Measurements from ENCODE around the gene AUTS2. TPM values are rescaled to one million over a fixed set of nuclear protein-coding genes. Genes with fewer than 3 reads are reported as not detected.

The AUTS2 gene
- total and polyA plus RNA-seq, 2 of the 8 experiments (the other 6 are each of a cell fraction or from before 2014, with no cell fraction given), result 25.9 to 101 TPM

DNA sequence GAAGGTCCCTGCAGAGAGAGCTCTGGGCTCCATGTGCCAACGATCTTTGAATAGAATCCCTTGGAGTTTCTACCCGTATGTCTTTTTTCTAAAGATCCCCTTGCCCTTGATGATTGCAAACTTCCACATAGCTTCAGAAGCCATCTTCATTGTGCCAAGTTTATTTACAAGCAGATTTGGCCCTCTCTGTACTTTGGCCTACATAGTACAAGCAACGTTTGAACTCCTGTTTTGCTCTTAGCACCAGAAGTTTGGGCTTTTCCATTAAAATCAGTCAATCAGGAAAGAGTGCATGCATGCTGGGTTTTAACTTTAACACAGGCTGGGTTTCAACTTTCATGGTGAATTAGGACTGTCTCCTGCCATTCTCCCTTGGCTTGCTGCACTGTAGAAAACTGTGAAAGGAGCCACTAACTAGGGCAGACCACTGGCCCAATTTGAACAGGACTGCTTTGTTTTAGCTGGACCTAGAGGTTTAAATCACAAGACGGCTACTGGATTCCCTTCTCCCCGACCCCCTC is 976.1 kb downstream of the AUTS2 start:
- Histone ChIP-seq H3K27me3 (replicated peaks in 1 of 4; ENCODE audit: control insufficient read depth in 3 of 4, extremely low read depth in 1 of 4, insufficient read depth in 3 of 4, low read length in 3 of 4) (no peaks in the 10 kb centered on the region), H2BK12ac (ENCODE audit: low read depth, low read length) (no peak overlapping the region), H3K23me2 (ENCODE audit: low read depth, low read length) (no peaks in the 10 kb centered on the region), H2BK120ac (replicated peaks; ENCODE audit: low read depth, low read length) (no peak overlapping the region), H3K4me3 (ENCODE audit: extremely low read depth in 1 of 4, insufficient read depth in 2 of 4, low read depth in 3 of 4, low read length in 4 of 4) (no peak overlapping the region), H3K18ac (ENCODE audit: extremely low read depth, low read length) (no peak overlapping the region), H2BK5ac (ENCODE audit: low read depth, low read length) (no peak overlapping the region), H2BK15ac (ENCODE audit: low read length) (no peak overlapping the region; the same call in 1 of the 2 replicates), H3K79me2 (ENCODE audit: control insufficient read depth in 1 of 2, insufficient read depth in 2 of 2, low read length in 2 of 2) (no peaks in the 10 kb centered on the region), H2AK5ac (ENCODE audit: low read depth, low read length) (no peak overlapping the region), H4K91ac (replicated peaks; ENCODE audit: insufficient read length, low read length) (no peak overlapping the region), H4K8ac (ENCODE audit: extremely low read depth, insufficient read depth, low read length) (no peak overlapping the region), H3K14ac (ENCODE audit: insufficient read length) (no peak overlapping the region), H4K20me1 (replicated peaks in 1 of 2; ENCODE audit: control insufficient read depth in 1 of 2, insufficient read depth in 2 of 2, low read length in 2 of 2) (no peaks in the 10 kb centered on the region), H2BK20ac (ENCODE audit: low read length) (no peak overlapping the region), H3K56ac (replicated peaks; ENCODE audit: insufficient read length, low read depth, low read length) (no peak overlapping the region), H3K9me3 (ENCODE audit: insufficient read depth in 2 of 2, low read depth in 1 of 2, low read length in 1 of 2) (no peaks in the 10 kb centered on the region), H3K27ac (ENCODE audit: low read depth, low read length) (no peak overlapping the region), H3K79me1 (ENCODE audit: low read depth, low read length) (no peaks in the 10 kb centered on the region), H3K4me1 (replicated peaks in 1 of 4; ENCODE audit: control insufficient read depth in 3 of 4, insufficient read depth in 4 of 4, low read length in 3 of 4) (peaks cover 0 to 3% (median 0%) of the 10 kb centered on the region in 4 experiments; a peak in 1 of 7 replicates), H3K9ac (replicated peaks in 1 of 4; ENCODE audit: extremely low read depth in 1 of 4, low read depth in 3 of 4, low read length in 3 of 4) (no peak overlapping the region), H3K23ac (ENCODE audit: insufficient read length) (no peak overlapping the region), H3K36me3 (ENCODE audit: control insufficient read depth in 2 of 4, insufficient read depth in 4 of 4, low read length in 3 of 4) (no peaks in the 10 kb centered on the region), H3K4ac (replicated peaks; ENCODE audit: insufficient read length, low read depth, low read length) (no peak overlapping the region), H4K5ac (ENCODE audit: insufficient read length, low read depth, low read length) (no peak overlapping the region), H3K4me2 (ENCODE audit: insufficient read depth in 1 of 2, low read depth in 2 of 2, low read length in 2 of 2) (no peak overlapping the region), H2AFZ (ENCODE audit: low read length) (no peak overlapping the region)
- DNase-seq (ENCODE audit: low read depth in 1 of 2, low spot score in 2 of 2), result no peak
- POLR2A ChIA-PET (ENCODE audit: partially characterized antibody), result no interaction called here
- 81% methylated on average over 5 of the region's 5 CpGs; no CpG with 5 or more reads in 1 of the 2 experiments for WGBS, 2 experiments (ENCODE audit: extremely low coverage in 1 of 2, insufficient coverage in 1 of 2, insufficient read length in 1 of 2, insufficient replicate concordance in 2 of 2, low coverage in 1 of 2, low lambda C conversion rate in 2 of 2, missing lambda C conversion rate in 1 of 2)
- CTCF ChIA-PET (ENCODE audit: partially characterized antibody), result interaction anchor here (1.1 to 1.3 kb wide), 2 partner anchors 10 to 45 kb away, joined by 3 read pairs; no protein-coding TSS in a partner anchor
- FAIRE-seq, result no peak
- TF ChIP-seq, protein P1, sequence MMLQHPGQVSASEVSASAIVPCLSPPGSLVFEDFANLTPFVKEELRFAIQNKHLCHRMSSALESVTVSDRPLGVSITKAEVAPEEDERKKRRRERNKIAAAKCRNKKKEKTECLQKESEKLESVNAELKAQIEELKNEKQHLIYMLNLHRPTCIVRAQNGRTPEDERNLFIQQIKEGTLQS (IDR thresholded peaks at IDR 0.05; ENCODE audit: insufficient read depth, low read depth, low read length), result no peak
- TF ChIP-seq BCL11A (IDR thresholded peaks at IDR 0.05; ENCODE audit: low read depth in 2 of 2, low read length in 2 of 2) (no peak), BACH1 (IDR thresholded peaks at IDR 0.05; ENCODE audit: low read length) (no peak), CHD2 (IDR thresholded peaks at IDR 0.05; ENCODE audit: low read length) (no peak), EGR1 (IDR thresholded peaks at IDR 0.05; ENCODE audit: borderline replicate concordance, low read depth, low read length) (no peak), SP1 (IDR thresholded peaks at IDR 0.05; ENCODE audit: low read depth, low read length) (no peak), JUND (IDR thresholded peaks at IDR 0.05; ENCODE audit: low read length) (no peak), JUN (IDR thresholded peaks at IDR 0.05; ENCODE audit: low read depth, low read length) (no peak), KDM5A (IDR thresholded peaks at IDR 0.05; ENCODE audit: low read length) (no peak), EZH2 (IDR thresholded peaks at IDR 0.05; ENCODE audit: low read depth, low read length, severe bottlenecking) (no peak), YY1 (IDR thresholded peaks at IDR 0.05; ENCODE audit: low read depth, low read length) (no peak), KDM4A (IDR thresholded peaks at IDR 0.05; ENCODE audit: low read depth, low read length, severe bottlenecking) (no peak), CTBP2 (IDR thresholded peaks at IDR 0.05; ENCODE audit: borderline replicate concordance, insufficient read depth, insufficient read length, low read length) (no peak)
- TF ChIP-seq, protein P2, sequence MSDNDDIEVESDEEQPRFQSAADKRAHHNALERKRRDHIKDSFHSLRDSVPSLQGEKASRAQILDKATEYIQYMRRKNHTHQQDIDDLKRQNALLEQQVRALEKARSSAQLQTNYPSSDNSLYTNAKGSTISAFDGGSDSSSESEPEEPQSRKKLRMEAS (IDR thresholded peaks at IDR 0.05), result no peak
